GM12878 (cell line): Measurements from ENCODE around the gene XPO6. TPM values are rescaled to one million over a fixed set of nuclear protein-coding genes. Genes with fewer than 3 reads are reported as not detected.

Source experiments
- ATAC-seq: fragments of 200-7000 bp; cut with Tn5 transposase; 3 replicates; pipeline ENCODE4 v1.9.1; 2020; ENCODE audit warnings: mild to moderate bottlenecking, moderate library complexity
- BruUV-seq: library from RNA; stranded (reverse); fragments of 400-500 nt; replicated peaks from 2 replicates; lab custom pipeline; 2021; lab: Mats Ljungman, UMichigan
- CTCF ChIA-PET: fragments of 300-600 bp; sonication (Branson Sonifier 250); formaldehyde crosslinking; extraction: SDS; loops from one replicate; lab custom pipeline; 2021; ENCODE audit warnings: inconsistent platforms; lab: Yijun Ruan, JAX
- POLR2A ChIA-PET: fragments of 350-600 bp; formaldehyde crosslinking; extraction: SDS; loops from one replicate; lab custom pipeline; 2021; ENCODE audit warnings: inconsistent platforms; lab: Charles Lee
- RAD21 ChIA-PET: fragments of 300-600 bp; sonication (Branson Sonifier 250); formaldehyde crosslinking; loops from one replicate; lab custom pipeline; 2023; ENCODE audit warnings: antibody characterized with exemption; ENCODE audit not compliant: unreplicated experiment; lab: Charles Lee
- SMC1A ChIA-PET: fragments of 300-600 bp; sonication (Branson Sonifier 250); formaldehyde crosslinking; loops from one replicate; lab custom pipeline; 2023; ENCODE audit not compliant: unreplicated experiment, uncharacterized antibody; lab: Charles Lee
- DNase-seq: peaks from one replicate; pipeline ENCODE4 v3.0.0-alpha.2; 2011; ENCODE audit warnings: low read depth, low spot score
- FAIRE-seq: peaks from 3 replicates; lab custom pipeline; 2011; peaks lifted over from hg19 to GRCh38; lab: Jason Lieb, UNC
- H2AFZ ChIP-seq: 2 replicates; pipeline ENCODE4 v1.6.0; 2011; ENCODE audit warnings: low read depth, low read length, control low read depth; ENCODE audit not compliant: control insufficient read depth
- H3K27ac ChIP-seq: 2 replicates; pipeline ENCODE4 v1.5.1; 2011; ENCODE audit warnings: control low read depth; ENCODE audit not compliant: control insufficient read depth, insufficient read depth
- H3K27me3 ChIP-seq, 2 experiments: replicated peaks in 1 of 2; 2 replicates each; pipeline versions ENCODE4 v1.6.0 to v1.6.1; 2011; ENCODE audit warnings: low read length in 1 of 2; ENCODE audit not compliant: control insufficient read depth in 2 of 2, insufficient read depth in 2 of 2
- H3K36me3 ChIP-seq, 2 experiments: 2 replicates each; pipeline ENCODE4 v1.5.1; 2011; ENCODE audit warnings: low read length in 1 of 2; ENCODE audit not compliant: control insufficient read depth in 2 of 2, insufficient read depth in 2 of 2
- H3K4me1 ChIP-seq: 2 replicates; pipeline ENCODE4 v1.6.1; 2011; ENCODE audit warnings: mild to moderate bottlenecking, low read length, moderate library complexity, mixed read lengths; ENCODE audit not compliant: control insufficient read depth, insufficient read depth
- H3K4me2 ChIP-seq: 2 replicates; pipeline ENCODE4 v1.6.0; 2011; ENCODE audit warnings: control low read depth; ENCODE audit not compliant: control insufficient read depth, insufficient read depth
- H3K4me3 ChIP-seq: fragments of 200-600 bp; sonication (generic); 2 replicates; pipeline ENCODE4 v1.5.1; 2016
- H3K79me2 ChIP-seq: 2 replicates; pipeline ENCODE4 v1.6.0; 2011; ENCODE audit warnings: low read length; ENCODE audit not compliant: control insufficient read depth, insufficient read depth
- H3K9ac ChIP-seq: 2 replicates; pipeline ENCODE4 v1.8.0; 2011; ENCODE audit warnings: low read length, control low read depth, mixed read lengths; ENCODE audit not compliant: control insufficient read depth, insufficient read depth
- H3K9me3 ChIP-seq: replicated peaks from 3 replicates; pipeline ENCODE4 v1.5.1; 2011; ENCODE audit warnings: mild to moderate bottlenecking, low read length; ENCODE audit not compliant: control insufficient read depth, insufficient read depth
- H4K20me1 ChIP-seq: 2 replicates; pipeline ENCODE4 v1.6.0; 2011; ENCODE audit not compliant: control insufficient read depth, insufficient read depth
- BHLHE40 ChIP-seq, 2 experiments: fragments of 450-650 bp in 1 of 2; IDR thresholded peaks; 2 replicates each; pipeline ENCODE4 v1.6.1; 2011 to 2017; ENCODE audit warnings: low read depth in 2 of 2, borderline replicate concordance in 1 of 2, improper control_type of control experiment in 1 of 2, low read length in 1 of 2, mild to moderate bottlenecking in 1 of 2
- RBBP5 ChIP-seq: fragments of 200-600 bp; sonication (generic); conservative IDR thresholded peaks from 2 replicates; pipeline ENCODE4 v1.6.1; 2016
- RFX5 ChIP-seq: IDR thresholded peaks from 2 replicates; pipeline ENCODE4 v1.6.1; 2011; ENCODE audit warnings: low read depth, low read length, improper control_type of control experiment
- SP1 ChIP-seq: IDR thresholded peaks from one replicate; pipeline ENCODE4 v1.6.1; 2011; ENCODE audit warnings: low read depth, low read length
- SREBF2 ChIP-seq: IDR thresholded peaks from 2 replicates; pipeline ENCODE4 v1.6.1; 2012; ENCODE audit warnings: mild to moderate bottlenecking, low read length
- YBX1 ChIP-seq: fragments of 450-650 bp; IDR thresholded peaks from 2 replicates; pipeline ENCODE4 v1.6.1; 2016; ENCODE audit warnings: antibody characterized with exemption
- WGBS: methylation state at CpG from one replicate; pipeline ENCODE4 v1.1.6; 2016; ENCODE audit warnings: low lambda C conversion rate; ENCODE audit not compliant: insufficient replicate concordance, insufficient coverage; ENCODE audit errors: missing lambda C conversion rate; 5-methylcytosine and 5-hydroxymethylcytosine counted together
- in situ Hi-C: fragments of 300-500 bp; cut with MboI; formaldehyde crosslinking; loops from 9 replicates; pipeline ENCODE4 v1.14.3; 2018; ENCODE audit warnings: mixed read lengths
- intact Hi-C: fragments of 100-400 bp; cut with micrococcal nuclease; formaldehyde crosslinking; loops from one replicate; pipeline ENCODE4 v1.14.2; 2022; ENCODE audit not compliant: unreplicated experiment
- polyA plus RNA-seq, 11 experiments: library from polyadenylated mRNA; depleted of rRNA in 4 of 11; unstranded in 6 of 11; stranded (reverse) in 5 of 11; fragments of >200 nt; fragmentation: Nextera tagmentation in 4 of 11; fragmentation: Illumina TruSeq in 1 of 11; extraction: Ambion mirVana in 4 of 11; extraction: Trizol in 1 of 11; gene quantifications; 1 replicate in 1 of 11; 2 replicates in 10 of 11; pipeline versions ENCODE4 v1.2.1 to v1.2.3, GENCODE V29; 2011 to 2016; ENCODE audit warnings: inconsistent platforms in 2 of 11, missing spikeins in 2 of 11, low read depth in 1 of 11
- total RNA-seq, 4 experiments: library from RNA; depleted of rRNA in 3 of 4; stranded (reverse); fragments of >200 nt in 3 of 4; fragmentation: Illumina TruSeq in 1 of 4; extraction: Trizol in 1 of 4; gene quantifications; 2 replicates each; pipeline versions ENCODE4 v1.2.1 to v1.2.3, GENCODE V29; 2013 to 2021
- TF ChIP-seq, protein P1 (sequence below): IDR thresholded peaks from 2 replicates; pipeline ENCODE4 v1.6.1; 2012; ENCODE audit warnings: low read length, inconsistent platforms
- TF ChIP-seq, protein P2 (sequence below): fragments of 450-650 bp; IDR thresholded peaks from 2 replicates; pipeline ENCODE4 v1.6.1; 2017; ENCODE audit warnings: borderline replicate concordance

The XPO6 gene
- total and polyA plus RNA-seq, 10 of the 15 experiments (the other 5 are each of a cell fraction or from before 2014, with no cell fraction given), result 9.9 to 246 (median 110) TPM

DNA sequence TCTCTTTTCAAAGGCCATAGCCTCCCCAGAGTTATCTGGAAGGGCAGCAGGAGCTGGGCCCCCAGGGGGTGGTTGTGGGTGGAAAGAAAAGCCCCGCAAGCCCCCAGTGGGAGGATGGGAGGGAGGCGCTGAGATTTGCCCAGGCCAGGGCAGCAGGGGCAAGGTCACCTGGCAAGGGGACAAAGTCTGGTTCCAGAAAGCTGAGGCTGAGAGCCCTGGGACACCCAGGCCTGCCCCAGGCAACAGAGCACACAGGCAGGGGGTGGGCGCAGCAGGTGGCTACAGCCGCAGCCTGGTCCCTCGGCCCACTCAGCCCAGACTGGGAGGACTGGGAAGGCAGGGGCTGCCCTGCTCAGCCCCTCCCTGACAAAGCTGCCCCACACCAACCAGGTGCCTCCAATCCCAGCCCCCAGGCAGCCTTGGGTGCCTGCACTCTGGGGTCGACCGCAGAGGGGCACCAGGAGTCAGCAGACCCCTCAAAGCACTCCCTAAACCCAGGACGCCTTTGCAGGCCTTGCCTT, 124.6 kb downstream of the XPO6 start:
- no peaks in the 10 kb centered on the region for H3K79me2 ChIP-seq
- no peak; the same call in 2 of the 3 replicates for ATAC-seq
- 97% methylated on average over 6 of the region's 8 CpGs for WGBS

More for the DNA sequence above, 124.6 kb downstream of the XPO6 start:
- BruUV-seq, result no TSS peak
- SMC1A ChIA-PET, result no interaction called here
- CTCF ChIA-PET, result interaction anchor here (0.6 kb wide), 1 partner anchor 131 kb away, joined by 3 read pairs; no protein-coding TSS in a partner anchor
- H3K27me3 ChIP-seq, result no peaks in the 10 kb centered on the region
- no peak overlapping the region for H3K9ac ChIP-seq
- TF ChIP-seq RFX5 (no peak), YBX1 (no peak), BHLHE40 (IDR thresholded peaks at IDR 0.05; ENCODE audit: borderline replicate concordance in 1 of 2, low read depth in 2 of 2, low read length in 1 of 2) (no peak), SREBF2 (no peak), RBBP5 (no peak), SP1 (no peak)
- TF ChIP-seq, protein P1, sequence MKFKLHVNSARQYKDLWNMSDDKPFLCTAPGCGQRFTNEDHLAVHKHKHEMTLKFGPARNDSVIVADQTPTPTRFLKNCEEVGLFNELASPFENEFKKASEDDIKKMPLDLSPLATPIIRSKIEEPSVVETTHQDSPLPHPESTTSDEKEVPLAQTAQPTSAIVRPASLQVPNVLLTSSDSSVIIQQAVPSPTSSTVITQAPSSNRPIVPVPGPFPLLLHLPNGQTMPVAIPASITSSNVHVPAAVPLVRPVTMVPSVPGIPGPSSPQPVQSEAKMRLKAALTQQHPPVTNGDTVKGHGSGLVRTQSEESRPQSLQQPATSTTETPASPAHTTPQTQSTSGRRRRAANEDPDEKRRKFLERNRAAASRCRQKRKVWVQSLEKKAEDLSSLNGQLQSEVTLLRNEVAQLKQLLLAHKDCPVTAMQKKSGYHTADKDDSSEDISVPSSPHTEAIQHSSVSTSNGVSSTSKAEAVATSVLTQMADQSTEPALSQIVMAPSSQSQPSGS, result no peak
- TF ChIP-seq, protein P2, sequence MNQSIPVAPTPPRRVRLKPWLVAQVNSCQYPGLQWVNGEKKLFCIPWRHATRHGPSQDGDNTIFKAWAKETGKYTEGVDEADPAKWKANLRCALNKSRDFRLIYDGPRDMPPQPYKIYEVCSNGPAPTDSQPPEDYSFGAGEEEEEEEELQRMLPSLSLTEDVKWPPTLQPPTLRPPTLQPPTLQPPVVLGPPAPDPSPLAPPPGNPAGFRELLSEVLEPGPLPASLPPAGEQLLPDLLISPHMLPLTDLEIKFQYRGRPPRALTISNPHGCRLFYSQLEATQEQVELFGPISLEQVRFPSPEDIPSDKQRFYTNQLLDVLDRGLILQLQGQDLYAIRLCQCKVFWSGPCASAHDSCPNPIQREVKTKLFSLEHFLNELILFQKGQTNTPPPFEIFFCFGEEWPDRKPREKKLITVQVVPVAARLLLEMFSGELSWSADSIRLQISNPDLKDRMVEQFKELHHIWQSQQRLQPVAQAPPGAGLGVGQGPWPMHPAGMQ, result no peak
- no peak for FAIRE-seq
- H3K4me3 ChIP-seq, result no peak overlapping the region
- no peaks in the 10 kb centered on the region for H4K20me1 ChIP-seq
- in situ Hi-C loops (no loop called here), intact Hi-C loops (no loop called here)
- DNase-seq, result no peak
- H2AFZ ChIP-seq, result no peak overlapping the region
- H3K4me2 ChIP-seq, result no peak overlapping the region
- POLR2A ChIA-PET, result no interaction called here
- no peaks in the 10 kb centered on the region for H3K9me3 ChIP-seq
- H3K27ac ChIP-seq, result no peak overlapping the region
- no peaks in the 10 kb centered on the region for H3K36me3 ChIP-seq
- RAD21 ChIA-PET, result no interaction called here
- no peaks in the 10 kb centered on the region for H3K4me1 ChIP-seq
